ENCODE data around the gene SMURF1. TPM values are rescaled to one million over a fixed set of nuclear protein-coding genes. Genes with fewer than 3 reads are reported as not detected.

The SMURF1 gene
- total RNA-seq, 2 experiments from 2014 or later: 15.9 to 17.6 TPM

GRCh38 chr7:99014113-99014985, 129.6 kb downstream of the SMURF1 start:
- Mint-ChIP-seq H3K4me1 (no peaks in the 10 kb centered on the region), H3K27ac (no peak overlapping the region), H3K4me3 (no peak overlapping the region), H3K9me3 (no peaks in the 10 kb centered on the region), H3K27me3 (no peaks in the 10 kb centered on the region), H3K36me3 (ENCODE audit: low read depth) (peaks cover 80% of the 10 kb centered on the region)
- DNase-seq: no peak
- ChIA-PET POLR2A (interaction anchor here (1.3 kb wide), 1 partner anchor 21 kb away, joined by 4 read pairs; no protein-coding TSS in a partner anchor), CTCF (interaction anchor here (0.6 to 0.9 kb wide), 2 partner anchors 23 to 43 kb away, joined by 3 read pairs; no protein-coding TSS in a partner anchor)

DNA sequence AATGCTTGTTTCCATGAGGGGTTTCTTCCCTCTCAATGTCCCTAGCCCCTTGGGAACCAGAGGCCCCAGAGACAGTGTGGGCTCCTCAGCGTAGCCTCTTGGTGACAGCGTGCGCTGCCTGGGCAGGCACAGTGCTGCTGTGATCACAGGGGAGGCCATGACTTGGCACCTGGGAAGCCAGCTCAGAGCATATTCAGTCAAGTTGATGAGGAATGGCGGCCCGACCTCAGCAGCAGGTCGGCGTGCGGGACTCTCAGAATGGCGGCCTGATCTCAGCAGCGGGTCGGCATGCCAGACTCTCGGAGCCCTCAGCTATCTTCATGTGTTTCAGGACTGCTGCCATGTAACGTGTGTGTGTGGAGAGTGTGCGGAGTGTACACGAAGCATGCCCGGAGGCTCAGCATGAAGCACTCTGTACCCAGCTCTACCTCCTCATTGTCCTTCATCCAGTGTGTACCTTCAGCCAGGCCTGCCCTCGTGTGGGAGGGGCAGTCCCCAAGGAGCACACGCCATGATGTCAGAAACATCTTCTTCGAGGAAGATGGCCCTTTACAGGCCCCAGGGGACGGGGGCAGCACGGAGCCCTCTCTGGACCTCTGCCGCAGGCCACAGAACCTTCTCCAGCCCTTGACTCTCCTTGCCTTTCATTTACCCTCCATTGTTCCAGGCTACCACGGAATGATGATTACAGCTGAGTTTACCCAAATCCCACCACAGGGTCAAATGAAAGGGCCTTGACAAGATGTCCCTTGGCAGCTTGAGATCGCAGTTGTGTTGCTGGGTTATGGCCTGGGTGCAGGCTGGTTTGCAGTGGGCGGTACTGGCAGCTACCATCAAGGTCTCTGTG, 130.4 kb downstream of the SMURF1 start:
- ChIA-PET POLR2A (interaction anchor here (1.3 kb wide), 1 partner anchor 22 kb away, joined by 4 read pairs; no protein-coding TSS in a partner anchor), CTCF (interaction anchor here (0.9 kb wide), 1 partner anchor 24 kb away, joined by 3 read pairs; no protein-coding TSS in a partner anchor)
- no peaks in the 10 kb centered on the region for H3K4me1 Mint-ChIP-seq
- H3K27ac Mint-ChIP-seq: no peak overlapping the region
- H3K36me3 Mint-ChIP-seq (ENCODE audit: low read depth): peaks cover 76% of the 10 kb centered on the region
- DNase-seq: no peak
- no peak overlapping the region for H3K4me3 Mint-ChIP-seq
- no peaks in the 10 kb centered on the region for H3K27me3 Mint-ChIP-seq
- no peaks in the 10 kb centered on the region for H3K9me3 Mint-ChIP-seq

GRCh38 chr7:99012722-99013121, 131.2 kb downstream of the SMURF1 start:
- CTCF ChIA-PET: no interaction called here
- POLR2A ChIA-PET: no interaction called here
- H3K9me3 Mint-ChIP-seq: no peaks in the 10 kb centered on the region
- H3K27me3 Mint-ChIP-seq: no peaks in the 10 kb centered on the region
- H3K4me1 Mint-ChIP-seq: no peaks in the 10 kb centered on the region
- H3K27ac Mint-ChIP-seq: no peak overlapping the region
- H3K4me3 Mint-ChIP-seq: no peak overlapping the region
- DNase-seq: no peak
- peaks cover 74% of the 10 kb centered on the region for H3K36me3 Mint-ChIP-seq (ENCODE audit: low read depth)

DNA sequence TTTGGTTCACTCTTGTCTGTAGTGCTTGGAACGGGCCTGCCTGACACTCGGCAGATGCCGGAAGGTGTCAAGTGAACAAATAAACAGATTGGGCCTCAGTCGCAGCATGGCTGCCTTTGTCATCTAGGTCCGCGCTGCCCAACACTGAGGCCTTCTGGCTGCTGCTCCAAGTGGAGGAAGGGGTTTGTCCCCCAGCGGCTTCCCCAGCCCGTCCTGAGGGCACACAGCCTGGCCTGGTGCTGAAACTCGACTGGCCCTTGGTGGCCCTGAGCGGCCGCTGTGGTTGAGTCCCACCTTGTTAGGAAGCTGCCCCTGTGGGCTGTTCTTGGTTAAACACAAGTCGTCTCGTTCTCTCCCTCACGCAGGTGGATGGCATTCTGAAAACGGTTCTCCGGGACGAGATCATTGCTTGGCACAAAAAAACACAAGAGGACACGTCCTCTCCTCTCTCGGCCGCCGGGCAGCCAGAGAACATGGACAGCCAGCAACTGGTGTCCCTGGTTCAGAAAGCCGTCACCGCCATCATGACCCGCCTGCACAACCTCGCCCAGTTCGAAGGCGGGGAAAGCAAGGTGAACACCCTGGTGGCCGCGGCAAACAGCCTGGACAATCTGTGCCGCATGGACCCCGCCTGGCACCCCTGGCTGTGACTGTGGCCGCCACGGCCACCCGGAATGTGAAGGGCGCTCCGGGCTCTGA, 132.1 kb downstream of the SMURF1 start:
- H3K4me1 Mint-ChIP-seq: no peaks in the 10 kb centered on the region

DNA sequence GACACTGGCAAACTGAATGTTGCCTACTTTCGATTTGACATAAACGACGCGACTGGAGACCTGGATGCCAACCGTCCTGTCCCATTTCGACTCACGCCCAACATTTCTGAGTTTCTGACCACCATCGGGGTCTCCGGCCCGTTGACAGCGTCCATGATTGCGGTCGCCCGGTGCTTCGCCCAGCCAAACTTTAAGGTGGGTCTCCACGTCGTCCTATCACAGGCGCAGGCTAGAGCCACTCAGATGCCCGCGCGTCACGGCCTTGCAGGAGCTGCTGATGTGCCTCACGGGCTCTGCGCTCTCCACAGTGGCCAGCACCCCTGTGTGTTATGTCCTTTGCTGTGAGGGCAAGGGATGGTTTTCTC, 132.6 kb downstream of the SMURF1 start:
- Mint-ChIP-seq H3K36me3 (ENCODE audit: low read depth) (peaks cover 74% of the 10 kb centered on the region), H3K4me3 (no peak overlapping the region), H3K27ac (no peak overlapping the region), H3K4me1 (no peaks in the 10 kb centered on the region), H3K27me3 (no peaks in the 10 kb centered on the region), H3K9me3 (no peaks in the 10 kb centered on the region)
- POLR2A ChIA-PET: no interaction called here
- DNase-seq: no peak
- CTCF ChIA-PET: no interaction called here

More for the DNA sequence above, 132.1 kb downstream of the SMURF1 start:
- no peaks in the 10 kb centered on the region for H3K27me3 Mint-ChIP-seq
- H3K4me3 Mint-ChIP-seq: no peak overlapping the region
- H3K36me3 Mint-ChIP-seq (ENCODE audit: low read depth): peaks cover 75% of the 10 kb centered on the region
- POLR2A ChIA-PET: no interaction called here
- DNase-seq: no peak
- no peak overlapping the region for H3K27ac Mint-ChIP-seq
- CTCF ChIA-PET: no interaction called here
- H3K9me3 Mint-ChIP-seq: no peaks in the 10 kb centered on the region

DNA sequence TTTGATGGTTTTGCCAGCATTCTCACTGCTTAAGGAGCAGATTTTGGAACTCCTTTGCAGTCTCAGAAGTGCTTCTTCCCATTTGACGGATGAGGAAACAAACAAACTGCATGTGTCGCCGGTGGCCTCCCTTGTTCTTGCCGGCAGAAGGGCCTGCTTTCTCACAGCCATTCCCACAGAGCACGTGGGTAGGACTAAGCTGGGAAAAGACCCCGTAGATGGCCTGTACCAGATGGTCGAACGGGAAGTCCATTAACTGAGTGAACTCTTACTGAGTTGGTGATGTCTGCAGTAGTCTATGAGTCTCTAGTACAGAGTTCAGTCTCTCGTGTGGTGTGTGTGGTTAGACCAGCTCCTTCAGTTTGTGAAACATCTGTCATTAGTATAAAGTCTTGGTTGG, 133.6 kb downstream of the SMURF1 start:
- H3K36me3 Mint-ChIP-seq (ENCODE audit: low read depth): peaks cover 72% of the 10 kb centered on the region
- H3K27me3 Mint-ChIP-seq: no peaks in the 10 kb centered on the region
- DNase-seq: peak; percentile 1
- no peak overlapping the region for H3K27ac Mint-ChIP-seq
- CTCF ChIA-PET: interaction anchor here (0.6 kb wide), 1 partner anchor 173 kb away, joined by 4 read pairs; no protein-coding TSS in a partner anchor
- no peaks in the 10 kb centered on the region for H3K9me3 Mint-ChIP-seq
- H3K4me1 Mint-ChIP-seq: no peaks in the 10 kb centered on the region
- H3K4me3 Mint-ChIP-seq: no peak overlapping the region
- POLR2A ChIA-PET: no interaction called here

GRCh38 chr7:99008921-99009530, 134.9 kb downstream of the SMURF1 start:
- POLR2A ChIA-PET: no interaction called here
- no peaks in the 10 kb centered on the region for H3K27me3 Mint-ChIP-seq
- CTCF ChIA-PET: interaction anchor here (0.6 to 0.7 kb wide), 2 partner anchors 120 to 518 kb away, joined by 3 read pairs; no protein-coding TSS in a partner anchor
- DNase-seq: peak; percentile 11
- H3K9me3 Mint-ChIP-seq: no peaks in the 10 kb centered on the region
- H3K4me1 Mint-ChIP-seq: no peaks in the 10 kb centered on the region
- H3K27ac Mint-ChIP-seq: no peak overlapping the region
- no peak overlapping the region for H3K4me3 Mint-ChIP-seq
- H3K36me3 Mint-ChIP-seq (ENCODE audit: low read depth): peaks cover 72% of the 10 kb centered on the region

- H3K27ac Mint-ChIP-seq: no peak overlapping the region
- no peaks in the 10 kb centered on the region for H3K27me3 Mint-ChIP-seq
- ChIA-PET CTCF (interaction anchor here (0.5 kb wide), 1 partner anchor 48 kb away, joined by 3 read pairs; no protein-coding TSS in a partner anchor), POLR2A (no interaction called here)
- DNase-seq: peak; percentile 14
- peaks cover 66% of the 10 kb centered on the region for H3K36me3 Mint-ChIP-seq (ENCODE audit: low read depth)
- H3K4me3 Mint-ChIP-seq: no peak overlapping the region
- H3K4me1 Mint-ChIP-seq: no peaks in the 10 kb centered on the region
- no peaks in the 10 kb centered on the region for H3K9me3 Mint-ChIP-seq
These were observed 135.7 kb downstream of the SMURF1 start for GRCh38 chr7:99008181-99008631.

GRCh38 chr7:99006739-99007424, 137.0 kb downstream of the SMURF1 start:
- ChIA-PET POLR2A (no interaction called here), CTCF (no interaction called here)
- no peak overlapping the region for H3K27ac Mint-ChIP-seq
- DNase-seq: peak; percentile 11
- H3K27me3 Mint-ChIP-seq: no peaks in the 10 kb centered on the region
- peaks cover 65% of the 10 kb centered on the region for H3K36me3 Mint-ChIP-seq (ENCODE audit: low read depth)
- no peaks in the 10 kb centered on the region for H3K9me3 Mint-ChIP-seq
- H3K4me3 Mint-ChIP-seq: no peak overlapping the region
- no peaks in the 10 kb centered on the region for H3K4me1 Mint-ChIP-seq

DNA sequence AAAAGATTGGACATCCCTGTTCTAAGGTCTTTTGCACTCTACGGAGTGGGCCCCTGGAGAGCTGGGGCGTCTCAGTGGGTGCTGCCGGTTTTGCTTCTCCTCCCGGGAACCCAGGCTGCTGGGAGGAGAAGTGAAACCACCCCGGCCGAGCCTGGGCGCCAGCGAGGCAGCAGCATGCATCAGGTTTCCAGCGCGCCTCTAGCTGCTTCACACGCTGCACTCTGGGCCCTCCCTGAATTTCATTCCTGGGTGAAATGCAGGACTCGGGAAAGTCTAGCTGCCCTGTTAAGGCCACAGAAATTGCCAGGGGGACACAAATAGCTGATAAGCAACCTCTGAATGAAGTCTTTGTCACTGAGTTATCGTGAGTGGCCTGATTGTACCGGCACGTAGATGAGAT, 138.1 kb downstream of the SMURF1 start:
- H3K27me3 Mint-ChIP-seq: no peaks in the 10 kb centered on the region
- H3K27ac Mint-ChIP-seq: no peak overlapping the region
- peaks cover 65% of the 10 kb centered on the region for H3K36me3 Mint-ChIP-seq (ENCODE audit: low read depth)

GRCh38 chr7:99004781-99005500, 139.0 kb downstream of the SMURF1 start:
- Mint-ChIP-seq H3K27me3 (no peaks in the 10 kb centered on the region), H3K4me3 (no peak overlapping the region), H3K36me3 (ENCODE audit: low read depth) (peaks cover 59% of the 10 kb centered on the region), H3K27ac (no peak overlapping the region), H3K4me1 (no peaks in the 10 kb centered on the region), H3K9me3 (no peaks in the 10 kb centered on the region)
- ChIA-PET POLR2A (interaction anchor here (0.8 kb wide), 1 partner anchor 12 kb away, joined by 3 read pairs; no protein-coding TSS in a partner anchor), CTCF (interaction anchor here (1.3 kb wide), 1 partner anchor 308 kb away, joined by 4 read pairs; no protein-coding TSS in a partner anchor)
- no peak for DNase-seq

More for the DNA sequence above, 138.1 kb downstream of the SMURF1 start:
- Mint-ChIP-seq H3K4me3 (no peak overlapping the region), H3K4me1 (no peaks in the 10 kb centered on the region), H3K9me3 (no peaks in the 10 kb centered on the region)
- ChIA-PET POLR2A (no interaction called here), CTCF (interaction anchor here (1.3 kb wide), 1 partner anchor 308 kb away, joined by 4 read pairs; no protein-coding TSS in a partner anchor)
- no peak for DNase-seq
